Keratinocyte (primary cell): ENCODE measurements around the gene UBXN7. TPM values are rescaled to one million over a fixed set of nuclear protein-coding genes. Genes with fewer than 3 reads are reported as not detected.
A peak's percentile ranks its signal among the peaks of the same experiment; 100 is the strongest.

Source experiments
- DNase-seq: peaks from one replicate; pipeline ENCODE4 v3.0.0-alpha.2; 2011; ENCODE audit warnings: low read depth, missing footprints, low spot score
- FAIRE-seq: peaks from 2 replicates; lab custom pipeline; 2011; peaks lifted over from hg19 to GRCh38; lab: Jason Lieb, UNC
- H2AFZ ChIP-seq: 2 replicates; pipeline ENCODE4 v1.6.0; 2012; ENCODE audit warnings: low read length, control low read depth, inconsistent platforms; ENCODE audit not compliant: control insufficient read depth
- H3K27ac ChIP-seq: 2 replicates; pipeline ENCODE4 v1.5.1; 2011; ENCODE audit warnings: low read length; ENCODE audit not compliant: control insufficient read depth, insufficient read depth
- H3K27me3 ChIP-seq: 3 replicates; pipeline ENCODE4 v1.6.0; 2011; ENCODE audit warnings: low read length; ENCODE audit not compliant: control insufficient read depth, insufficient read depth; ENCODE audit errors: extremely low read depth
- H3K36me3 ChIP-seq, 2 experiments: 2 replicates in 1 of 2; 3 replicates in 1 of 2; pipeline ENCODE4 v1.5.1; 2011; ENCODE audit warnings: low read length in 2 of 2, mild to moderate bottlenecking in 1 of 2; ENCODE audit not compliant: control insufficient read depth in 2 of 2, insufficient read depth in 2 of 2; ENCODE audit errors: extremely low read depth in 1 of 2
- H3K4me1 ChIP-seq: 3 replicates; pipeline ENCODE4 v1.5.1; 2011; ENCODE audit warnings: low read length; ENCODE audit not compliant: control insufficient read depth, insufficient read depth; ENCODE audit errors: extremely low read depth
- H3K4me2 ChIP-seq: 3 replicates; pipeline ENCODE4 v1.6.0; 2011; ENCODE audit warnings: low read depth, low read length; ENCODE audit not compliant: control insufficient read depth, insufficient read depth; ENCODE audit errors: extremely low read depth
- H3K4me3 ChIP-seq, 3 experiments: fragments of 200-600 bp in 1 of 3; sonication (generic) in 1 of 3; 2 replicates in 2 of 3; 3 replicates in 1 of 3; pipeline ENCODE4 v1.5.1; 2011 to 2016; ENCODE audit warnings: low read length in 3 of 3, mild to moderate bottlenecking in 3 of 3, control low read depth in 2 of 3, inconsistent platforms in 1 of 3, low read depth in 1 of 3, mixed read lengths in 1 of 3, mixed run types in 1 of 3, moderate library complexity in 1 of 3; ENCODE audit not compliant: control insufficient read depth in 2 of 3, insufficient read depth in 2 of 3; ENCODE audit errors: extremely low read depth in 1 of 3
- H3K79me2 ChIP-seq: 2 replicates; pipeline ENCODE4 v1.6.0; 2012; ENCODE audit warnings: low read length; ENCODE audit not compliant: control insufficient read depth, insufficient read depth
- H3K9ac ChIP-seq: 3 replicates; pipeline ENCODE4 v1.6.0; 2011; ENCODE audit warnings: low read length; ENCODE audit not compliant: control insufficient read depth, insufficient read depth; ENCODE audit errors: extremely low read depth
- H3K9me1 ChIP-seq: 3 replicates; pipeline ENCODE4 v1.6.0; 2011; ENCODE audit warnings: low read length; ENCODE audit not compliant: control insufficient read depth, insufficient read depth; ENCODE audit errors: extremely low read depth
- H3K9me3 ChIP-seq: 2 replicates; pipeline ENCODE4 v1.5.1; 2012; ENCODE audit warnings: low read depth, low read length; ENCODE audit not compliant: control insufficient read depth
- H4K20me1 ChIP-seq: 3 replicates; pipeline ENCODE4 v1.6.0; 2011; ENCODE audit warnings: low read length; ENCODE audit not compliant: control insufficient read depth, insufficient read depth; ENCODE audit errors: extremely low read depth
- CTCF ChIP-seq, 3 experiments: IDR thresholded peaks in 1 of 3; conservative IDR thresholded peaks in 1 of 3; optimal IDR thresholded peaks in 1 of 3; 2 replicates in 2 of 3; 3 replicates in 1 of 3; pipeline versions ENCODE3 to v1.5.1; 2011; ENCODE audit warnings: low read length in 3 of 3, mild to moderate bottlenecking in 3 of 3, moderate library complexity in 2 of 3, control low read depth in 1 of 3, inconsistent platforms in 1 of 3; ENCODE audit not compliant: insufficient read depth in 2 of 3; ENCODE audit errors: extremely low read depth in 1 of 3
- EZH2 ChIP-seq: IDR thresholded peaks from one replicate; pipeline ENCODE4 v1.6.1; 2012; ENCODE audit warnings: inconsistent platforms, mild to moderate bottlenecking, low read length, moderate library complexity
- dilution Hi-C: fragments of 300-500 bp; cut with MboI; formaldehyde crosslinking; loops from one replicate; pipeline ENCODE4 v1.7.0; 2020; ENCODE audit warnings: low sequenced_read_pairs; ENCODE audit not compliant: extremely low pct_ligation_motif_present
- polyA minus RNA-seq, 3 experiments: library from RNA; depleted of rRNA, polyadenylated mRNA; stranded (reverse); fragments of >200 nt; gene quantifications; 1 replicate in 1 of 3; 2 replicates in 1 of 3; 3 replicates in 1 of 3; pipeline ENCODE4 v1.2.3, GENCODE V29; 2011
- polyA plus RNA-seq, 5 experiments: library from polyadenylated mRNA; depleted of rRNA in 3 of 5; stranded (reverse) in 3 of 5; stranded (forward) in 1 of 5; unstranded in 1 of 5; fragments of >200 nt; gene quantifications; 1 replicate in 1 of 5; 2 replicates in 3 of 5; 3 replicates in 1 of 5; pipeline versions ENCODE4 v1.2.1 to v1.2.3, GENCODE V29; 2011 to 2012; ENCODE audit warnings: missing spikeins in 2 of 5, low read depth in 1 of 5, low replicate concordance in 1 of 5

UBXN7 gene, protein sequence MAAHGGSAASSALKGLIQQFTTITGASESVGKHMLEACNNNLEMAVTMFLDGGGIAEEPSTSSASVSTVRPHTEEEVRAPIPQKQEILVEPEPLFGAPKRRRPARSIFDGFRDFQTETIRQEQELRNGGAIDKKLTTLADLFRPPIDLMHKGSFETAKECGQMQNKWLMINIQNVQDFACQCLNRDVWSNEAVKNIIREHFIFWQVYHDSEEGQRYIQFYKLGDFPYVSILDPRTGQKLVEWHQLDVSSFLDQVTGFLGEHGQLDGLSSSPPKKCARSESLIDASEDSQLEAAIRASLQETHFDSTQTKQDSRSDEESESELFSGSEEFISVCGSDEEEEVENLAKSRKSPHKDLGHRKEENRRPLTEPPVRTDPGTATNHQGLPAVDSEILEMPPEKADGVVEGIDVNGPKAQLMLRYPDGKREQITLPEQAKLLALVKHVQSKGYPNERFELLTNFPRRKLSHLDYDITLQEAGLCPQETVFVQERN
- polyA plus RNA-seq (13.7 to 22.6 TPM (median 19.7 TPM) in 3 replicates), polyA minus RNA-seq (12.5 to 42.7 TPM (median 20.9 TPM) in 3 replicates)
- polyA plus RNA-seq (2011; ENCODE audit: low read depth), result 22.7 TPM
- polyA plus RNA-seq (2011; cell fraction: cytosol; rRNA removed), result 11.6 and 19.9 TPM in 2 replicates
- polyA plus RNA-seq (2011; cell fraction: nucleus; rRNA removed), result 26.8 and 30.9 TPM in 2 replicates
- polyA plus RNA-seq (2012; ENCODE audit: low replicate concordance), result 9.0 and 15.7 TPM in 2 replicates
- polyA minus RNA-seq (2011; cell fraction: cytosol; rRNA and poly(A)+ RNA removed), result 10.2 TPM
- polyA minus RNA-seq (2011; cell fraction: nucleus; rRNA and poly(A)+ RNA removed), result 13.0 and 30.3 TPM in 2 replicates

- H3K27me3 ChIP-seq, result no peaks in the 10 kb centered on the region
- dilution Hi-C loops, result no loop called here
- peaks cover 8% of the 10 kb centered on the region for H3K4me1 ChIP-seq
- H3K9ac ChIP-seq, result peak within 1 kb of the TSS; percentile 94
- no peak for TF ChIP-seq CTCF (optimal IDR thresholded peaks at IDR 0.05 in 1 of 3, IDR thresholded peaks at IDR 0.05 in 1 of 3, conservative IDR thresholded peaks at IDR 0.05 in 1 of 3; ENCODE audit: extremely low read depth in 1 of 3, insufficient read depth in 2 of 3, low read length in 3 of 3)
- no peak for TF ChIP-seq EZH2
- no peaks in the 10 kb centered on the region for H4K20me1 ChIP-seq
- H3K79me2 ChIP-seq, result peaks cover 49% of the 10 kb centered on the region
- peak within 1 kb of the TSS; percentile 87 for H3K27ac ChIP-seq
- peaks cover 0 to 3% of the 10 kb centered on the region in 2 experiments for H3K36me3 ChIP-seq
- peak; percentile 29 for FAIRE-seq
- H2AFZ ChIP-seq, result peak within 1 kb of the TSS; percentile 93
- H3K4me2 ChIP-seq, result peak within 1 kb of the TSS; percentile 97
- no peaks in the 10 kb centered on the region for H3K9me1 ChIP-seq
- peak; percentile 54 for DNase-seq
- peak within 1 kb of the TSS; percentile 68 to 98 (median 94) for H3K4me3 ChIP-seq
- H3K9me3 ChIP-seq, result no peaks in the 10 kb centered on the region
These were observed at the start of gene UBXN7 for GRCh38 chr3:196432137-196432879. Gene UBXN7, minus strand, starts transcription at chr3:196432427. Its CDS starts 28 bp downstream, at chr3:196432399.

DNA sequence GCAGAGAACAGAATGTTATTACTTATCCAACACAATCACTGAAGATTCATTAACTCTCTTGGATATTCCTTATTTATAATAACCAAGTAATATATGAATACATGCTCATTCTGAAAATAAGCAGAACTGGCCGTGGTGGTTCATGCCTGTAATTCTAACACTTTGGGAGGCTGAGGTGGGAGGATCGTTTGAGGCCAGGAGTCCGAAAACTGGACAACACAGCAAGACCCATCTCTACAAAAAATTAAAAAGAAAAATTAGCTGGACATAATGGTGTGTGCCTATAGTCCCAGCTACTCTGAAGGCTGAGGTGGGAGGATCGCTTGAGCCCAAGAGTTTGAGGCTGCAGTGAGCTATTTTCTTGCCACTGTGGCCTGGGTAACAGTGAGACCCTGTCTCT, 45.5 kb upstream of the UBXN7 start:
- dilution Hi-C loops, result no loop called here
- no peak overlapping the region for H3K27ac ChIP-seq
- FAIRE-seq, result no peak
- H2AFZ ChIP-seq, result no peak overlapping the region
- H3K4me2 ChIP-seq, result no peak overlapping the region
- no peak overlapping the region for H3K9ac ChIP-seq
- no peaks in the 10 kb centered on the region for H3K27me3 ChIP-seq
- peaks cover 12 to 21% of the 10 kb centered on the region in 2 experiments for H3K36me3 ChIP-seq
- H3K4me3 ChIP-seq, result no peak overlapping the region
- H3K9me1 ChIP-seq, result no peaks in the 10 kb centered on the region
- no peak for TF ChIP-seq CTCF (optimal IDR thresholded peaks at IDR 0.05 in 1 of 3, IDR thresholded peaks at IDR 0.05 in 1 of 3, conservative IDR thresholded peaks at IDR 0.05 in 1 of 3; ENCODE audit: extremely low read depth in 1 of 3, insufficient read depth in 2 of 3, low read length in 3 of 3)
- no peak for TF ChIP-seq EZH2
- no peaks in the 10 kb centered on the region for H3K79me2 ChIP-seq
- H3K4me1 ChIP-seq, result no peaks in the 10 kb centered on the region
- no peaks in the 10 kb centered on the region for H4K20me1 ChIP-seq
- no peaks in the 10 kb centered on the region for H3K9me3 ChIP-seq
- DNase-seq, result no peak
